Aorta (tissue), 5 donors: ENCODE results near the gene PRSS53. TPM values are rescaled to one million over a fixed set of nuclear protein-coding genes. Genes with fewer than 3 reads are reported as not detected.

Experiments used
- ATAC-seq: fragments of 200-7000 bp; cut with Tn5 transposase; one replicate; pipeline ENCODE4 v1.9.1; 2022; ENCODE audit warnings: moderate library complexity; ENCODE audit not compliant: low FRiP score
- DNase-seq, 2 donors: peaks; one replicate each; pipeline ENCODE4 v3.0.0-alpha.2; 2020
- H3K27ac ChIP-seq, 2 donors: one replicate each; pipeline ENCODE4 v1.5.1; 2013; ENCODE audit warnings: low read length in 2 of 2, mild to moderate bottlenecking in 2 of 2, moderate library complexity in 2 of 2, control low read depth in 1 of 2, inconsistent platforms in 1 of 2, low read depth in 1 of 2
- H3K27me3 ChIP-seq, 2 donors: one replicate each; pipeline ENCODE4 v1.6.1; 2013; ENCODE audit warnings: control low read depth in 1 of 2, low read length in 1 of 2, mild to moderate bottlenecking in 1 of 2, moderate library complexity in 1 of 2; ENCODE audit not compliant: insufficient read depth in 2 of 2, control insufficient read depth in 1 of 2
- H3K36me3 ChIP-seq, 2 donors: one replicate each; pipeline ENCODE4 v1.6.1; 2013; ENCODE audit warnings: control low read depth in 1 of 2, low read length in 1 of 2, mild to moderate bottlenecking in 1 of 2; ENCODE audit not compliant: insufficient read depth in 2 of 2, control insufficient read depth in 1 of 2
- H3K4me1 ChIP-seq, 2 donors: one replicate each; pipeline ENCODE4 v1.6.1; 2013; ENCODE audit warnings: low read length in 2 of 2, control low read depth in 1 of 2, mild to moderate bottlenecking in 1 of 2, moderate library complexity in 1 of 2; ENCODE audit not compliant: insufficient read depth in 2 of 2, control insufficient read depth in 1 of 2
- H3K4me3 ChIP-seq, 2 donors: one replicate each; pipeline ENCODE4 v1.5.1; 2013; ENCODE audit warnings: low read length in 2 of 2, control low read depth in 1 of 2, mild to moderate bottlenecking in 1 of 2
- H3K9me3 ChIP-seq: one replicate; pipeline ENCODE4 v1.6.1; 2013; ENCODE audit warnings: mild to moderate bottlenecking, low read length; ENCODE audit not compliant: control insufficient read depth
- WGBS, 2 donors: extraction: QIAGEN DNeasy Blood & Tissue Kit; methylation state at CpG; one replicate each; pipeline ENCODE4 v1.1.7; 2013; 5-methylcytosine and 5-hydroxymethylcytosine counted together
- intact Hi-C, 2 donors: fragments of 100-400 bp; cut with DNase I; formaldehyde crosslinking; loops; one replicate each; pipeline versions ENCODE4 v1.14.2 to v1.15.0; 2022
- polyA plus RNA-seq, 2 donors: library from polyadenylated mRNA; stranded (reverse); fragments of 200-250 nt; gene quantifications; one replicate each; pipeline ENCODE4 v1.2.3, GENCODE V29; 2013
- total RNA-seq, 2 donors: library from RNA; stranded (reverse); fragmentation: NEBNext Ultra II Directional; extraction: Animal tissue kit (Norgen Biotek cat#: 25700); gene quantifications; one replicate each; pipeline ENCODE4 v1.2.1, GENCODE V29; 2021
- donor health status: healthy with polysubstance abuse.
- donor health status: Bipolar disorder and iron deficiency.
- donor health status: DM: no; HTN: no; CAD: no.
- donor health status: DM: no; HTN: no; CAD: no.
- donor health status: DM: yes; HTN: yes; CAD: no.

Gene PRSS53
- total and polyA plus RNA-seq, 4 donors, result 2.4 to 12.9 (median 4.8) TPM

- Histone ChIP-seq H3K4me1 (no peaks in the 10 kb centered on the region), H3K4me3 (no peak overlapping the region), H3K36me3 (peaks cover 0 to 6% of the 10 kb centered on the region in 2 donors), H3K27ac (no peak overlapping the region), H3K9me3 (no peaks in the 10 kb centered on the region), H3K27me3 (no peaks in the 10 kb centered on the region)
- DNase-seq (no peak), ATAC-seq (no peak)
- intact Hi-C loops, result no loop called here
- WGBS, 2 donors, result 84 to 85% methylated on average over 20 of the region's 20 CpGs
These were observed 43.7 kb upstream of the PRSS53 start for GRCh38 chr16:31132303-31132979.

- no peaks in the 10 kb centered on the region for H3K4me1 ChIP-seq
- 83 to 91% methylated on average over 5 of the region's 5 CpGs for WGBS, 2 donors
- H3K9me3 ChIP-seq, result no peaks in the 10 kb centered on the region
- H3K27ac ChIP-seq, result no peak overlapping the region
- H3K4me3 ChIP-seq, result no peak overlapping the region
- H3K27me3 ChIP-seq, result no peaks in the 10 kb centered on the region
- intact Hi-C loops, result no loop called here
- DNase-seq (no peak), ATAC-seq (no peak)
- H3K36me3 ChIP-seq, result peaks cover 0 to 8% of the 10 kb centered on the region in 2 donors
These were observed 43.1 kb upstream of the PRSS53 start for GRCh38 chr16:31131841-31132271.

- WGBS, 2 donors, result 91% methylated on average over 11 of the region's 11 CpGs
- intact Hi-C loops, result no loop called here
- DNase-seq (no peak), ATAC-seq (no peak)
- no peak overlapping the region for H3K27ac ChIP-seq
- H3K27me3 ChIP-seq, result no peaks in the 10 kb centered on the region
- no peak overlapping the region for H3K4me3 ChIP-seq
- H3K4me1 ChIP-seq, result no peaks in the 10 kb centered on the region
- H3K9me3 ChIP-seq, result no peaks in the 10 kb centered on the region
- H3K36me3 ChIP-seq, result peaks cover 0 to 8% of the 10 kb centered on the region in 2 donors
These were observed 42.7 kb upstream of the PRSS53 start for GRCh38 chr16:31131416-31131815.

GRCh38 chr16:31130899-31131298 is 42.2 kb upstream of the PRSS53 start:
- intact Hi-C loops, result no loop called here
- Histone ChIP-seq H3K4me1 (no peaks in the 10 kb centered on the region), H3K27me3 (no peaks in the 10 kb centered on the region), H3K4me3 (no peak overlapping the region), H3K9me3 (no peaks in the 10 kb centered on the region), H3K27ac (no peak overlapping the region), H3K36me3 (peaks cover 0 to 8% of the 10 kb centered on the region in 2 donors)
- 64 to 68% methylated on average over 6 of the region's 6 CpGs for WGBS, 2 donors
- ATAC-seq (no peak), DNase-seq (no peak)

- H3K4me1 ChIP-seq, result no peaks in the 10 kb centered on the region
- peaks cover 0 to 8% of the 10 kb centered on the region in 2 donors for H3K36me3 ChIP-seq
- H3K9me3 ChIP-seq, result no peaks in the 10 kb centered on the region
- ATAC-seq (no peak), DNase-seq (no peak)
- intact Hi-C loops, result no loop called here
- no peak overlapping the region for H3K27ac ChIP-seq
- no peak overlapping the region for H3K4me3 ChIP-seq
- 87 to 89% methylated on average over 10 of the region's 10 CpGs for WGBS, 2 donors
- no peaks in the 10 kb centered on the region for H3K27me3 ChIP-seq
These were observed 41.7 kb upstream of the PRSS53 start for GRCh38 chr16:31130336-31130891.

- Histone ChIP-seq H3K4me3 (no peak overlapping the region), H3K27me3 (no peaks in the 10 kb centered on the region), H3K36me3 (peaks cover 0 to 8% of the 10 kb centered on the region in 2 donors), H3K9me3 (no peaks in the 10 kb centered on the region), H3K27ac (no peak overlapping the region), H3K4me1 (no peaks in the 10 kb centered on the region)
- ATAC-seq (no peak), DNase-seq (peak; percentile 83 to 87)
- WGBS, 2 donors, result 62 to 63% methylated on average over 28 to 29 of the region's 29 CpGs
- intact Hi-C loops, result no loop called here
These were observed 41.0 kb upstream of the PRSS53 start for GRCh38 chr16:31129568-31130335.

GRCh38 chr16:31128711-31129567 is 40.2 kb upstream of the PRSS53 start:
- Histone ChIP-seq H3K9me3 (no peaks in the 10 kb centered on the region), H3K36me3 (peaks cover 0 to 8% of the 10 kb centered on the region in 2 donors), H3K27me3 (no peaks in the 10 kb centered on the region), H3K27ac (no peak overlapping the region), H3K4me3 (no peak overlapping the region), H3K4me1 (no peaks in the 10 kb centered on the region)
- WGBS, 2 donors, result 80 to 83% methylated on average over 14 of the region's 14 CpGs
- DNase-seq, result peak in 1 of 2 donors; percentile 70
- peak; percentile 45 for ATAC-seq
- intact Hi-C loops, result no loop called here

GRCh38 chr16:31127182-31127581 is 38.4 kb upstream of the PRSS53 start:
- H3K9me3 ChIP-seq, result no peaks in the 10 kb centered on the region
- H3K27me3 ChIP-seq, result no peaks in the 10 kb centered on the region
- intact Hi-C loops, result no loop called here
- no peaks in the 10 kb centered on the region for H3K4me1 ChIP-seq
- H3K4me3 ChIP-seq, result no peak overlapping the region
- H3K27ac ChIP-seq, result no peak overlapping the region
- no peak for ATAC-seq
- no peak for DNase-seq
- 91 to 92% methylated on average over 13 of the region's 13 CpGs for WGBS, 2 donors
- peaks cover 0 to 8% of the 10 kb centered on the region in 2 donors for H3K36me3 ChIP-seq
